Measurements from ENCODE around the gene ASB9. TPM values are rescaled to one million over a fixed set of nuclear protein-coding genes. Genes with fewer than 3 reads are reported as not detected.

Gene ASB9
- total RNA-seq, 1 experiment from 2014 or later: 33.8 TPM

Other genes with a start within 250 kb of the ASB9 start
- not detected in 2 replicates for gene ASB11, start 45.6 kb upstream of the ASB9 start, total RNA-seq (2014; rRNA removed; shearing (Covaris generic))
- 15.3 and 17.1 TPM in 2 replicates for gene PIGA, start 65.4 kb upstream of the ASB9 start, total RNA-seq (2014; rRNA removed; shearing (Covaris generic))
- 0.12 TPM in 1 of 2 replicates, not detected in the other for gene VEGFD, start 114.3 kb upstream of the ASB9 start, total RNA-seq (2014; rRNA removed; shearing (Covaris generic))
- 46.9 and 61.1 TPM in 2 replicates for gene PIR, start 223.2 kb upstream of the ASB9 start, total RNA-seq (2014; rRNA removed; shearing (Covaris generic))
- gene BMX, start 230.7 kb upstream of the ASB9 start, total RNA-seq (2014; rRNA removed; shearing (Covaris generic)): 0.07 TPM in 1 of 2 replicates, not detected in the other

Data from A172 (cell line).